CD4-positive, CD25-positive, alpha-beta regulatory T cell (primary cell): ENCODE results near the gene TFCP2. TPM values are rescaled to one million over a fixed set of nuclear protein-coding genes. Genes with fewer than 3 reads are reported as not detected.
A peak's percentile ranks its signal among the peaks of the same experiment; 100 is the strongest.

Source experiments
- ATAC-seq, 2 donors: fragments of 150-1000 bp; cut with Tn5 transposase; one replicate each; pipeline ENCODE4 v1.10.0; 2021; ENCODE audit warnings: low read depth in 2 of 2, moderate number of reproducible peaks in 2 of 2, moderate library complexity in 1 of 2
- DNase-seq, 3 donors: peaks; one replicate each; pipeline versions ENCODE4 v3.0.0 to v3.0.0-alpha.2; 2012 to 2022; ENCODE audit warnings: mixed read lengths in 1 of 3
- H3K27ac ChIP-seq: one replicate; pipeline ENCODE4 v1.7.0; 2013; ENCODE audit warnings: mild to moderate bottlenecking, low read length; ENCODE audit not compliant: insufficient read depth, poor library complexity, severe bottlenecking
- H3K27me3 ChIP-seq: one replicate; pipeline ENCODE4 v1.7.0; 2013; ENCODE audit warnings: low read length; ENCODE audit not compliant: control insufficient read depth, insufficient read depth
- H3K36me3 ChIP-seq: one replicate; pipeline ENCODE4 v1.7.0; 2013; ENCODE audit warnings: mild to moderate bottlenecking, low read length, moderate library complexity; ENCODE audit not compliant: control insufficient read depth, insufficient read depth
- H3K4me1 ChIP-seq: 2 replicates; pipeline ENCODE4 v1.7.0; 2013; ENCODE audit warnings: mild to moderate bottlenecking, low read length; ENCODE audit not compliant: insufficient read depth, control insufficient read depth, poor library complexity, severe bottlenecking
- H3K4me3 ChIP-seq: one replicate; pipeline ENCODE4 v1.7.0; 2013; ENCODE audit warnings: low read depth, mild to moderate bottlenecking, low read length, moderate library complexity
- H3K9me3 ChIP-seq, 2 experiments: 1 replicate in 1 of 2; 2 replicates in 1 of 2; pipeline ENCODE4 v1.7.0; 2013; ENCODE audit warnings: low read length in 2 of 2, mild to moderate bottlenecking in 1 of 2, moderate library complexity in 1 of 2; ENCODE audit not compliant: control insufficient read depth in 2 of 2
- H3K27ac Mint-ChIP-seq, 3 donors: one replicate each; pipeline ENCODE4 v1.8.0; 2020 to 2022; ENCODE audit warnings: mild to moderate bottlenecking in 3 of 3, mixed read lengths in 3 of 3, moderate library complexity in 2 of 3
- H3K27me3 Mint-ChIP-seq: one replicate; pipeline ENCODE4 v1.8.0; 2022; ENCODE audit warnings: mild to moderate bottlenecking, mixed read lengths
- H3K36me3 Mint-ChIP-seq: one replicate; pipeline ENCODE4 v1.8.0; 2020; ENCODE audit warnings: mixed read lengths
- H3K4me1 Mint-ChIP-seq, 4 donors: one replicate each; pipeline ENCODE4 v1.8.0; 2020 to 2022; ENCODE audit warnings: mixed read lengths in 4 of 4, mild to moderate bottlenecking in 1 of 4
- H3K4me3 Mint-ChIP-seq, 4 donors: one replicate each; pipeline ENCODE4 v1.8.0; 2020 to 2022; ENCODE audit warnings: mild to moderate bottlenecking in 4 of 4, mixed read lengths in 4 of 4, moderate library complexity in 3 of 4
- H3K9me3 Mint-ChIP-seq, 7 donors: one replicate each; pipeline ENCODE4 v1.8.0; 2020 to 2022; ENCODE audit warnings: mixed read lengths in 7 of 7, mild to moderate bottlenecking in 3 of 7, moderate library complexity in 2 of 7
- polyA plus RNA-seq, 4 donors: library from polyadenylated mRNA; unstranded; fragments of 300-500 nt; fragmentation: Illumina TruSeq; gene quantifications; one replicate each; pipeline ENCODE4 v1.2.3, GENCODE V29; 2021
- total RNA-seq: library from RNA; stranded (reverse); gene quantifications from one replicate; pipeline ENCODE4 v1.2.3, GENCODE V29; 2022

TFCP2 gene
- total and polyA plus RNA-seq, 5 donors from 2014 or later, result 9.0 to 24.9 (median 12.0) TPM

DNA sequence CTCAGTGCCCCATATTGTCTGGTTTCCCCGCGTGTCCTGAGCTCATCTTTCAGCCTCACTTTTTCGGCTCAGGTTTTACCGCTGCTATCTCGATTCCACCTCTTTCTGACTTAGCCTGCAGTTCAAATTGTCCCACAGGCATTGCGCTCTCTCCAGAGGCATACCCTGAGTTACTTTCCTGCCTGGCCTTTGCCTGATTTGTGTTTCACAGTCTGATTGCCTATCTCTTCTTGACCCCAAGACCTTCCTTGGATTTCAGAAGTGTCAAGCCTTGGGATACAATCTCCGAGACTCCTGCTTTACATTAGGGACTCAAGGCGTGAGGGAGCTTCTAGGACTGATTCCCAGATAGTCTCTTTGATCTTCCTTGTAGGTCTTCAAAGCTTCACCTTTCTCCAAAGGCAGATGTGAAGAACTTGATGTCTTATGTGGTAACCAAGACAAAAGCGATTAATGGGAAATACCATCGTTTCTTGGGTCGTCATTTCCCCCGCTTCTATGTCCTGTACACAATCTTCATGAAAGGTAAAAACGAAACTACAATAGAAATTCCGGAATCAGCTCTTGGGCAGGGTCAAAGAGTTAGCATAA lies 124.2 kb downstream of the TFCP2 start:
- no peaks in the 10 kb centered on the region for H3K9me3 Mint-ChIP-seq
- peaks cover 25% of the 10 kb centered on the region for H3K4me1 ChIP-seq
- DNase-seq, result peak in 2 of 3 donors; percentile 8 to 21

GRCh38 chr12:51047655-51048540 lies 125.0 kb downstream of the TFCP2 start, which contains the start of gene LETMD1:
TSS of gene LETMD1 (plus strand) at chr12:51048327. CDS start at chr12:51048357, 30 bp downstream.
- no peaks in the 10 kb centered on the region for H3K27me3 ChIP-seq
- peaks cover 9% of the 10 kb centered on the region for H3K36me3 ChIP-seq
- peaks cover 9% of the 10 kb centered on the region for H3K36me3 Mint-ChIP-seq
- H3K4me1 ChIP-seq, result peaks cover 25% of the 10 kb centered on the region
- peaks cover 6% of the 10 kb centered on the region for H3K27me3 Mint-ChIP-seq
- peak within 1 kb of the TSS; percentile 97 to 99 (median 97) for H3K27ac Mint-ChIP-seq
- H3K4me1 Mint-ChIP-seq, result peaks cover 16 to 44% (median 32%) of the 10 kb centered on the region in 4 donors
- ATAC-seq (peak; percentile 95 to 96), DNase-seq (peak; percentile 91 to 98 (median 95))
- no peaks in the 10 kb centered on the region for H3K9me3 ChIP-seq
- peak within 1 kb of the TSS; percentile 90 to 98 (median 95) for H3K4me3 Mint-ChIP-seq
- H3K9me3 Mint-ChIP-seq, result no peaks in the 10 kb centered on the region
- peak within 1 kb of the TSS; percentile 88 for H3K4me3 ChIP-seq
- peak within 1 kb of the TSS; percentile 94 for H3K27ac ChIP-seq

More for the DNA sequence above, 124.2 kb downstream of the TFCP2 start:
- peaks cover 16 to 41% (median 32%) of the 10 kb centered on the region in 4 donors for H3K4me1 Mint-ChIP-seq
- ATAC-seq, result no peak
- peaks cover 12% of the 10 kb centered on the region for H3K36me3 Mint-ChIP-seq
- H3K36me3 ChIP-seq, result peaks cover 15% of the 10 kb centered on the region
- H3K4me3 ChIP-seq, result peak overlapping the region; percentile 88
- H3K27me3 Mint-ChIP-seq, result peaks cover 6% of the 10 kb centered on the region
- H3K27me3 ChIP-seq, result no peaks in the 10 kb centered on the region
- peak overlapping the region; percentile 94 for H3K27ac ChIP-seq
- H3K4me3 Mint-ChIP-seq, result peak overlapping the region; percentile 90 to 98 (median 95)
- H3K9me3 ChIP-seq, result no peaks in the 10 kb centered on the region
- H3K27ac Mint-ChIP-seq, result peak overlapping the region; percentile 97 to 99 (median 97)

Other genes with a start within 250 kb of the TFCP2 start
- gene HIGD1C, start 220.6 kb downstream of the TFCP2 start, total RNA-seq, result not detected
- gene HIGD1C, start 220.6 kb downstream of the TFCP2 start, polyA plus RNA-seq, result not detected
- 54.3 TPM for gene SLC11A2, start 146.8 kb downstream of the TFCP2 start, total RNA-seq
- 10 to 100 TPM in 3 of 4 donors, 1 to 10 TPM in 1; 7.2 to 18.0 (median 14.0) TPM for gene SLC11A2, start 146.8 kb downstream of the TFCP2 start, polyA plus RNA-seq
- gene LETMD1, start 124.8 kb downstream of the TFCP2 start, total RNA-seq, result 55.9 TPM
- gene LETMD1, start 124.8 kb downstream of the TFCP2 start, polyA plus RNA-seq, result 10 to 100 TPM; 25.3 to 42.8 (median 35.9) TPM
- 32.8 TPM for gene CSRNP2, start 89.5 kb downstream of the TFCP2 start, total RNA-seq
- gene CSRNP2, start 89.5 kb downstream of the TFCP2 start, polyA plus RNA-seq, result 1 to 10 TPM; 1.7 to 5.7 (median 4.0) TPM
- gene POU6F1, start 44.9 kb upstream of the TFCP2 start, total RNA-seq, result 25.1 TPM
- gene POU6F1, start 44.9 kb upstream of the TFCP2 start, polyA plus RNA-seq, result 1 to 10 TPM in 3 of 4 donors, under 1 TPM in 1; 0.74 to 2.7 (median 2.4) TPM
- 338 TPM for gene DAZAP2, start 65.7 kb upstream of the TFCP2 start, total RNA-seq
- gene DAZAP2, start 65.7 kb upstream of the TFCP2 start, polyA plus RNA-seq, result 1,000 to 10,000 TPM; 1,508 to 1,956 (median 1,583) TPM
- gene SMAGP, start 97.3 kb upstream of the TFCP2 start, total RNA-seq, result 3.4 TPM
- 10 to 100 TPM in 2 of 4 donors, 1 to 10 TPM in 2; 5.7 to 13.5 (median 8.7) TPM for gene SMAGP, start 97.3 kb upstream of the TFCP2 start, polyA plus RNA-seq
- gene BIN2, start 151.0 kb upstream of the TFCP2 start, total RNA-seq, result 273 TPM
- 100 to 1,000 TPM; 204 to 255 (median 228) TPM for gene BIN2, start 151.0 kb upstream of the TFCP2 start, polyA plus RNA-seq
- not detected for gene CELA1, start 173.5 kb upstream of the TFCP2 start, total RNA-seq
- gene CELA1, start 173.5 kb upstream of the TFCP2 start, polyA plus RNA-seq, result 1 to 10 TPM in 3 of 4 donors, under 1 TPM in 1; 0.25 to 2.0 (median 1.4) TPM
- gene GALNT6, start 218.3 kb upstream of the TFCP2 start, total RNA-seq, result 19.5 TPM
- gene GALNT6, start 218.3 kb upstream of the TFCP2 start, polyA plus RNA-seq, result 1 to 10 TPM; 2.3 to 4.8 (median 2.7) TPM